GM12801 (cell line): Measurements from ENCODE around the gene UBE2C.

Experiments used
- TF ChIP-seq, protein P1 (sequence below): IDR thresholded peaks from one replicate; pipeline ENCODE4 v1.5.1; 2011; ENCODE audit warnings: control low read depth; ENCODE audit not compliant: insufficient read length; ENCODE audit errors: extremely low read depth

Gene UBE2C

DNA sequence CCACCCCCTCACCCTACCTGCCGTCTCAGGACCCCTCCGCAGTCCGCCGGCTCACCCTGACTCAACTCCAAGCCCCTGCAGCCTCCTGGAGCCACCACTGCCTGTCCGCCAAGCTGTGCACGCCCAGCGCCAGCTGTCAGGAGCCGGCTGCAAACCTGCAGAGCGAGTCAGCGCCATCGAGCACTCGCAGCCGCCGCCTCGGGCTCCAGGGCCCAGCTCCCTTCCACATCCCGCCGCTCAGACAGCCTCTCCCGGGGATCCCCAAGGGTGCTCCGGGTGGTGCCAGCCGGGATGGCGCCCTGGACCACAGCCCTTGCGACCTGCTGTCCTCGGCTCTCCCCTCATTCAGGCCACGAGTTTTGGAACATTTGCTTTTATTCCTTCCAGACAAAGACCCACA is 10.4 kb downstream of the UBE2C start:
- TF ChIP-seq, protein P1, sequence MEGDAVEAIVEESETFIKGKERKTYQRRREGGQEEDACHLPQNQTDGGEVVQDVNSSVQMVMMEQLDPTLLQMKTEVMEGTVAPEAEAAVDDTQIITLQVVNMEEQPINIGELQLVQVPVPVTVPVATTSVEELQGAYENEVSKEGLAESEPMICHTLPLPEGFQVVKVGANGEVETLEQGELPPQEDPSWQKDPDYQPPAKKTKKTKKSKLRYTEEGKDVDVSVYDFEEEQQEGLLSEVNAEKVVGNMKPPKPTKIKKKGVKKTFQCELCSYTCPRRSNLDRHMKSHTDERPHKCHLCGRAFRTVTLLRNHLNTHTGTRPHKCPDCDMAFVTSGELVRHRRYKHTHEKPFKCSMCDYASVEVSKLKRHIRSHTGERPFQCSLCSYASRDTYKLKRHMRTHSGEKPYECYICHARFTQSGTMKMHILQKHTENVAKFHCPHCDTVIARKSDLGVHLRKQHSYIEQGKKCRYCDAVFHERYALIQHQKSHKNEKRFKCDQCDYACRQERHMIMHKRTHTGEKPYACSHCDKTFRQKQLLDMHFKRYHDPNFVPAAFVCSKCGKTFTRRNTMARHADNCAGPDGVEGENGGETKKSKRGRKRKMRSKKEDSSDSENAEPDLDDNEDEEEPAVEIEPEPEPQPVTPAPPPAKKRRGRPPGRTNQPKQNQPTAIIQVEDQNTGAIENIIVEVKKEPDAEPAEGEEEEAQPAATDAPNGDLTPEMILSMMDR, result no peak

GRCh38 chr20:45823949-45824835 is 11.7 kb downstream of the UBE2C start:
- TF ChIP-seq, protein P1, result no peak

DNA sequence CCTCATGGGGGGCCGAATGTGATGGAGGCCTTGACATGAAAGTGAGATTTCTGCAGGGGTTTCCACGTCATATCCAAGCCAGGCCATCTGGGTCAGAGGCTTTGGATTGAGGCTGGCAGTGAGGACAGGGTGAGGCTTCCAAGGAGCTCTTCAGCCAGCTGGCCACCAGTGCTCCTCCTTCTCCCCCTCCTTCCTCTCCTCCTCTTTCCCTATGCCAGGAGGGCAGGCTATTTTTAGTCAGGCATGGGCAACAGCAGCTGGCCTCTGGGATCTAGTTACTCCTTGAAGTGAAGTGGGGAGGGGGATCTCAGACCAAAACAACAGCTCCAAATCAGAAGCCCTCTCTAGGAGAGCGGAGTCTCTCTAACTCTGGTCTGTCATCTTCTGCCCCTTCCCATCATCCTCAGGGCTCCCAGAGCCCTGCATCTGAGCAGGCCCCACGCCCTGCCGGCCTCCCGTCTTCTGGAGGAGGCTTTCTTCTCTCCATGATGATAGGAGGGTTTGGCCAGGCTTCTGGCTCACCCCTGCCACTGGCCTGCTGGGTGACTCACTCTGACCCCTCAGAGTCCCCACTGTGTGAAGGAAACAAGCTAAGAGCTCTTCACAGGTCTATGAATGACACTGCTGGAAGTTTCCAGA is 14.1 kb downstream of the UBE2C start:
- TF ChIP-seq, protein P1, result no peak

- TF ChIP-seq, protein P1, result no peak
Measured at GRCh38 chr20:45827030-45827652, 14.7 kb downstream of the UBE2C start, which contains the start of gene TNNC2. Gene TNNC2 (minus strand): TSS chr20:45827312. CDS start chr20:45827248, 64 bp downstream.

GRCh38 chr20:45827712-45828111 is 15.3 kb downstream of the UBE2C start:
- TF ChIP-seq, protein P1, result no peak

- TF ChIP-seq, protein P1, result no peak
Measured at GRCh38 chr20:45828589-45828988, 16.1 kb downstream of the UBE2C start.

DNA sequence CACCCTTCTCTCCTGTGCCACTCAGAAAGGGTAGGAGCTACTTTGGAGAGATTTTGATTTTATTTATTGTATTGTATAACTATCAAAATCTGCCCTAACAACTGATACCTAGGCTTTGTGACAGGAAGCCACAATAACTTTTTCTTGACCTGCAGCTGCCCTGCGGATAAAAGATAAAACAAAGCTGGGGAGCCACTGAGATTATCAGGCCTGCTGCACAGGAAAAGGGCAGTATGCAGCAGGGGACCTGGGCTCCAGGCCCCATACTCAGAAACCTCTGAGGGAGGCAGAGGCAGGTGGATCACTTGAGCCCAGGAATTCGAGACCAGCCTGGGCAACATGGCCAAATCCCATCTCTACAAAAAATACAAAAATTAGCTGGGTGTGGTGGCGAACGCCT is 20.2 kb downstream of the UBE2C start:
- TF ChIP-seq, protein P1, result no peak
